ENCODE results near the gene SURF1. TPM values are rescaled to one million over a fixed set of nuclear protein-coding genes. Genes with fewer than 3 reads are reported as not detected.
"Not testable (repeated sequence)": the region's sequence is repeated elsewhere in the genome, so short reads cannot be mapped to it uniquely, and the experiment has no call there.

SURF1 gene
- total and polyA plus RNA-seq, 5 donors from 2014 or later: 41.8 to 120 (median 115) TPM

DNA sequence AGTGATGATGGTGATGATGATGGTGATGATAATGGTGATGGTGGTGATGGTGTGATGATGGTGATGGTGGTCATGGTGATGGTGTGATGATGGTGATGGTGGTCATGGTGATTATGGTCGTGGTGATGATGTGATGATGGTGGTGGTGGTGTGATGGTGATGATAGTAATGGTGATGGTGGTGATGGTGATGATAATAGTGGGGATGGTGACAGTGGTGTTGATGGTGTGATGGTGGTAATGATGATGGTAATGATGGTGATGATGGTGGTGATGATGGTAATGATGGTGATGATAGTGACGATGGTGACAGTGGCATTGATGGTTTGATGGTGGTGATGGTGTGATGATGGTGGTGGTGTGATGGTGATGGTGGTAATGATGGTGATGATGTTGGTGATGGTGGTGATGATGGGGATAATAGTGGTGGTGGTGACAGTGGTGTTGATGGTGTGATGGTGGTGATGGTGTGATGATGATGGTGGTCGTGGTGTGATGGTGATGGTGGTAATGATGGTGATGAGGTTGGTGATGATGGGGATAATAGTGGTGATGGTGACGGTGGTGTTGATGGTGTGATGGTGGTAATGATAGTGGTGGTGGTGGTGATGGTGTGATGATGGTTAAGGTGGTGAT is 26.3 kb upstream of the SURF1 start:
- H3K4me1 ChIP-seq (ENCODE audit: control insufficient read depth, insufficient read depth, low read length, poor library complexity, severe bottlenecking): no peaks in the 10 kb centered on the region
- DNase-seq: no peak
- H3K4me3 Mint-ChIP-seq: no peak overlapping the region
- no peaks in the 10 kb centered on the region for H3K36me3 Mint-ChIP-seq
- H3K9me3 ChIP-seq (ENCODE audit: control insufficient read depth in 2 of 2, low read length in 2 of 2): no peaks in the 10 kb centered on the region
- H3K27ac ChIP-seq (ENCODE audit: insufficient read depth, low read length, poor library complexity, severe bottlenecking): no peak overlapping the region
- no peaks in the 10 kb centered on the region for H3K27me3 Mint-ChIP-seq
- H3K4me1 Mint-ChIP-seq: peaks cover 0 to 2% (median 0%) of the 10 kb centered on the region in 4 donors
- no peaks in the 10 kb centered on the region for H3K9me3 Mint-ChIP-seq
- no peak overlapping the region for H3K4me3 ChIP-seq (ENCODE audit: low read depth, low read length)
- H3K27ac Mint-ChIP-seq: no peak overlapping the region
- H3K36me3 ChIP-seq (ENCODE audit: control insufficient read depth, insufficient read depth, low read length): no peaks in the 10 kb centered on the region
- no peaks in the 10 kb centered on the region for H3K27me3 ChIP-seq (ENCODE audit: control insufficient read depth, insufficient read depth, low read length)
- ATAC-seq (ENCODE audit: low read depth in 2 of 2): no peak

DNA sequence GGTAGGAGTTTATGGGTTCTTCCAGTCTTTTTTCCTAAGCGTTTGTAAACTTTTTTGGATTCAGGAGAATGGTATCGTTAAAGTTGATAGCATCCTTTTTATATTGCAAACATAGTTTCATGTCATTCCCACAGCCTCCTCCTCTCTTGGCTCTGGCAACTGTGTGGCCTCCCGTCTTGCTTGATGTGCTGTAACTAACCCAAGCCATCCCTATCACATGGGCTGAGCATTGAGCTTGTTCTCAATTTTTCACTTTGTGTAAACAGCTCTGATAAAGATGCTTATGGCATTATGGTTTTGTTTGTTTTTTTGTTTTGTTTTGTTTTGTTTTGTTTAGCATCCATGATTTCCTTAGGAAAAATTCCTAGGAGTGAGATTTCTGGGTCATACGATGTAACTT is 24.4 kb upstream of the SURF1 start:
- Histone ChIP-seq H3K27me3 (ENCODE audit: control insufficient read depth, insufficient read depth, low read length) (no peaks in the 10 kb centered on the region), H3K27ac (ENCODE audit: insufficient read depth, low read length, poor library complexity, severe bottlenecking) (no peak overlapping the region), H3K4me3 (ENCODE audit: low read depth, low read length) (no peak overlapping the region), H3K9me3 (ENCODE audit: control insufficient read depth in 2 of 2, low read length in 2 of 2) (no peaks in the 10 kb centered on the region), H3K36me3 (ENCODE audit: control insufficient read depth, insufficient read depth, low read length) (no peaks in the 10 kb centered on the region), H3K4me1 (ENCODE audit: control insufficient read depth, insufficient read depth, low read length, poor library complexity, severe bottlenecking) (peaks cover 10% of the 10 kb centered on the region)
- no peaks in the 10 kb centered on the region for H3K36me3 Mint-ChIP-seq
- no peaks in the 10 kb centered on the region for H3K27me3 Mint-ChIP-seq
- no peaks in the 10 kb centered on the region for H3K9me3 Mint-ChIP-seq
- H3K4me1 Mint-ChIP-seq: peaks cover 0 to 8% (median 2%) of the 10 kb centered on the region in 4 donors
- peak overlapping the region in 1 of 4 donors; percentile 21 for H3K4me3 Mint-ChIP-seq
- DNase-seq (no peak), ATAC-seq (ENCODE audit: low read depth in 2 of 2) (no peak)
- no peak overlapping the region for H3K27ac Mint-ChIP-seq

DNA sequence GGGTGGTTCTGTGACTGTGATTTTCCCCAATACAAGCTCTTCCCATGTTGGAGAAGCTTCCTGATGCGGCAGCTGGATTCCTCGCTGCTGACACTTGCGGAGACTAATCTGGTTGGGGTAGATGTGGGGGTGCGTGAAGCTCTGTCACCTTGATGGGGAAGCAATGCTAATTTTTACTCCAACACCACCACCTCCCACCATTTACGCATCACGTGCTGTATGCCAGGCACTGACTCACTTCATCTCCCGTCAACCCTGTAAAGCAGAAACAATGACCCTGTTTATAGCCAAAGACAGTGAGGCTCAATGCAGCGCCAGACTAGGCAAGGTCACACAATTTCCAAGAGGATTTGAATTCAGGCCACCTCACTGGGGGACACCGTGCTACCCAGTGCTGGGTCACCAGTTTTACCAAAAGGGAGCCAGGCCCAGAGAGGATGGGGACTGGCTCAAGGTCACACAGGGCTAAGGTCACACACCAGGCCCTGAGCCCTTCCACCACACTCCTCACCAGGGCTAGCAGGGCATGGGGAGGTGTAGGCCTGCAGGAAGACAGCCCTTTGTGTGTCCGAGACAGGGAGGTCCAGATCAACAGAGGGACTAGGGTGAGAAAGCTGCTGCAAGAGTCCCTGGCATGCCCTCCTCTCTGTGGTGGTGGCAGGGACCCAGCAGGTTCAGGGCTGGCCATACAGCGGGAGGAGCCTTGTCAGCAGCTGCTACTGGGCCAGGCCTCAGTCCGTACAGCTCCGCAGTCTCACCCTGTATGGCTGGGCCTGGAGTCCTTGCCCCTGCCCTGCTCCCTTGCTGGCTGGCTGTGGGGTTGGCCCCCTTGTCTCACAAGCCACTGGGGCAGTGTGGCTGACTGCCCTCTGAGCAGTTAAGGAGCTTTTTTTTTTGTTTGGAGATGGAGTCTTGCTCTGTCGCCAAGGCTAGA is 23.1 kb upstream of the SURF1 start:
- H3K27ac Mint-ChIP-seq: no peak overlapping the region
- H3K4me1 Mint-ChIP-seq: peaks cover 2 to 15% (median 9%) of the 10 kb centered on the region in 4 donors
- H3K36me3 Mint-ChIP-seq: peaks cover 3% of the 10 kb centered on the region
- ATAC-seq (ENCODE audit: low read depth in 2 of 2): no peak
- Histone ChIP-seq H3K36me3 (ENCODE audit: control insufficient read depth, insufficient read depth, low read length) (no peaks in the 10 kb centered on the region), H3K9me3 (ENCODE audit: control insufficient read depth in 2 of 2, low read length in 2 of 2) (no peaks in the 10 kb centered on the region), H3K4me1 (ENCODE audit: control insufficient read depth, insufficient read depth, low read length, poor library complexity, severe bottlenecking) (peaks cover 20% of the 10 kb centered on the region), H3K27ac (ENCODE audit: insufficient read depth, low read length, poor library complexity, severe bottlenecking) (no peak overlapping the region), H3K4me3 (ENCODE audit: low read depth, low read length) (no peak overlapping the region), H3K27me3 (ENCODE audit: control insufficient read depth, insufficient read depth, low read length) (no peaks in the 10 kb centered on the region)
- no peak for DNase-seq
- peaks cover 0 to 1% (median 0%) of the 10 kb centered on the region in 7 donors for H3K9me3 Mint-ChIP-seq
- no peaks in the 10 kb centered on the region for H3K27me3 Mint-ChIP-seq
- no peak overlapping the region for H3K4me3 Mint-ChIP-seq

DNA sequence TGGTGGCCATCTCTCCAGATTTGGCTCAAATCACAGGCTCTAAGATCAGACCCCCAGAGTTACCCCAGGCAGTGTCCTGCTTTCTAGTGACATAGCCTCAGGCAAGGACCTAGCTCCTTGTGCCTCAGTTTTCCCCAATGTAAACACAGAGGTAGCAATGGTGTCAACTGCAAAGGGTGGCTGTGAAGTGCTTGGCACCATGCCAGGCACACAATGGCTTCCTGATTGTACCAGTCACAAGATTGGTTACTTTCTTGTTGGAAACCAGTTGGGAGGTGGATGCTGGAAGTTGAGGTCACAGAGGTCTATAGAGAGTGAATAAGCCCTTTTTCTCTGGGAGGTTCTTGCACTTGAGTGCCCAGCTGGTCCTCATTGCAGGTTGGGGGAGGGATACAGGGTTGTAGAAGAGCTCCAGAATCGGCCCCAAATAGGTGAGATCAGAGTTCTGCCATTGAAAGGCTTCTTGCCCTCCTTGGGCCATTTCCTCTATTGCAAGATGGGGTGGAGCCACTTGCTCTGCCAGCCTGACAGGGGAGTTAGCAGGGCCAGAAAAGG is 22.2 kb upstream of the SURF1 start:
- Histone ChIP-seq H3K36me3 (ENCODE audit: control insufficient read depth, insufficient read depth, low read length) (no peaks in the 10 kb centered on the region), H3K4me1 (ENCODE audit: control insufficient read depth, insufficient read depth, low read length, poor library complexity, severe bottlenecking) (peaks cover 29% of the 10 kb centered on the region), H3K9me3 (ENCODE audit: control insufficient read depth in 2 of 2, low read length in 2 of 2) (no peaks in the 10 kb centered on the region), H3K27me3 (ENCODE audit: control insufficient read depth, insufficient read depth, low read length) (no peaks in the 10 kb centered on the region), H3K27ac (ENCODE audit: insufficient read depth, low read length, poor library complexity, severe bottlenecking) (no peak overlapping the region), H3K4me3 (ENCODE audit: low read depth, low read length) (no peak overlapping the region)
- H3K27me3 Mint-ChIP-seq: no peaks in the 10 kb centered on the region
- peaks cover 5 to 23% (median 9%) of the 10 kb centered on the region in 4 donors for H3K4me1 Mint-ChIP-seq
- H3K27ac Mint-ChIP-seq: peak overlapping the region in 1 of 3 donors; percentile 47
- ATAC-seq (ENCODE audit: low read depth in 2 of 2): no peak
- peaks cover 3% of the 10 kb centered on the region for H3K36me3 Mint-ChIP-seq
- no peak for DNase-seq
- H3K9me3 Mint-ChIP-seq: peaks cover 0 to 2% (median 0%) of the 10 kb centered on the region in 7 donors
- H3K4me3 Mint-ChIP-seq: peak overlapping the region; percentile 5 to 88 (median 38)

DNA sequence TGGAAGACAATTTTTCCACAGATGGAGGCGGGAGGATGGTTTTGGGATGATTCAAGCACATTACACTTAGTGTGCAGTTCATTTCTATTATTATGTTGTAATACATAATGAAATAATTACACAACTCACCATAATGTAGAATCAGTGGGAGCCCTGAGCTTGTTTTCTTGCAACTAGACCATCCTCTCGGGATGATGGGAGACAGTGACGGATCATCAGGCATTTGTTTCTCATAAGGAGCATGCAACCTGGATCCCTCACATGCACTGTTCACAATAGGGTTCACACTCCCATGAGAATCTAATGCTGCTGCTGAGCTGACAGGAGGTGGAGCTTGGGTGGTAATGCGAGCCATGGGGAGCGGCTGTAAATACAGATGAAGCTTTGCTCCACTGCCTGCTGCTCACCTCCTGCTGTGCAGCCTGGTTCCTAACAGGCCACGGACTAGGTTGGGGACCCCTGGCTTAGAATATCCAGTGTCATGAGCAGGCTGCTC is 21.5 kb upstream of the SURF1 start:
- Histone ChIP-seq H3K27me3 (ENCODE audit: control insufficient read depth, insufficient read depth, low read length) (no peaks in the 10 kb centered on the region), H3K9me3 (ENCODE audit: control insufficient read depth in 2 of 2, low read length in 2 of 2) (no peaks in the 10 kb centered on the region), H3K27ac (ENCODE audit: insufficient read depth, low read length, poor library complexity, severe bottlenecking) (no peak overlapping the region), H3K4me1 (ENCODE audit: control insufficient read depth, insufficient read depth, low read length, poor library complexity, severe bottlenecking) (peaks cover 36% of the 10 kb centered on the region), H3K4me3 (ENCODE audit: low read depth, low read length) (no peak overlapping the region), H3K36me3 (ENCODE audit: control insufficient read depth, insufficient read depth, low read length) (peaks cover 3% of the 10 kb centered on the region)
- Mint-ChIP-seq H3K4me3 (peak overlapping the region in 3 of 4 donors; percentile 52 to 88 (median 83)), H3K9me3 (peaks cover 0 to 2% (median 0%) of the 10 kb centered on the region in 7 donors), H3K27ac (peak overlapping the region in 1 of 3 donors; percentile 14), H3K4me1 (peaks cover 6 to 30% (median 10%) of the 10 kb centered on the region in 4 donors), H3K27me3 (no peaks in the 10 kb centered on the region), H3K36me3 (peaks cover 3% of the 10 kb centered on the region)
- ATAC-seq (ENCODE audit: low read depth in 2 of 2): no peak
- DNase-seq: no peak

DNA sequence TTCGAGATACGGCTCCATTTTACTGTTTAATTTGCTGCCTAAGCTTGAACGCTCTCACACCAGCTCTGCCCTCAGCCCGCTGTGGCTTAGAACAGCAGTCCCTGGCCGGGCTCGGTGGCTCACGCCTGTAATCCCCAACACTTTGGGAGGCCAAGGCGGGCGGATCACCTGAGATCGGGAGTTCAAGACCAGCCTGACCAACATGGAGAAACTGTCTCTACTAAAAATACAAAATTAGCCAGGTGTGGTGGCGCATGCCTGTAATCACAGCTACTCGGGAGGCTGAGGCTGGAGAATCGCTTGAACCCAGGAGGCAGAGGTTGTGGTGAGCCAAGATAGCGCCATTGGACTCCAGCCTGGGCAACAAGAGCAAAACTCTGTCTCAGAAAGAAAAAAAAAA is 21.0 kb upstream of the SURF1 start:
- not testable (repeated sequence) for H3K9me3 ChIP-seq (ENCODE audit: control insufficient read depth in 2 of 2, low read length in 2 of 2); DNase-seq; H3K4me3 ChIP-seq (ENCODE audit: low read depth, low read length); H3K36me3 ChIP-seq (ENCODE audit: control insufficient read depth, insufficient read depth, low read length); ATAC-seq (ENCODE audit: low read depth in 2 of 2); H3K27me3 Mint-ChIP-seq; H3K9me3 Mint-ChIP-seq; H3K27ac Mint-ChIP-seq; H3K36me3 Mint-ChIP-seq; H3K27ac ChIP-seq (ENCODE audit: insufficient read depth, low read length, poor library complexity, severe bottlenecking); H3K27me3 ChIP-seq (ENCODE audit: control insufficient read depth, insufficient read depth, low read length)
- Mint-ChIP-seq H3K4me3 (peak overlapping the region; percentile 76 to 88 (median 84)), H3K4me1 (peaks cover 6 to 35% (median 15%) of the 10 kb centered on the region in 4 donors)
- H3K4me1 ChIP-seq (ENCODE audit: control insufficient read depth, insufficient read depth, low read length, poor library complexity, severe bottlenecking): peaks cover 41% of the 10 kb centered on the region

DNA sequence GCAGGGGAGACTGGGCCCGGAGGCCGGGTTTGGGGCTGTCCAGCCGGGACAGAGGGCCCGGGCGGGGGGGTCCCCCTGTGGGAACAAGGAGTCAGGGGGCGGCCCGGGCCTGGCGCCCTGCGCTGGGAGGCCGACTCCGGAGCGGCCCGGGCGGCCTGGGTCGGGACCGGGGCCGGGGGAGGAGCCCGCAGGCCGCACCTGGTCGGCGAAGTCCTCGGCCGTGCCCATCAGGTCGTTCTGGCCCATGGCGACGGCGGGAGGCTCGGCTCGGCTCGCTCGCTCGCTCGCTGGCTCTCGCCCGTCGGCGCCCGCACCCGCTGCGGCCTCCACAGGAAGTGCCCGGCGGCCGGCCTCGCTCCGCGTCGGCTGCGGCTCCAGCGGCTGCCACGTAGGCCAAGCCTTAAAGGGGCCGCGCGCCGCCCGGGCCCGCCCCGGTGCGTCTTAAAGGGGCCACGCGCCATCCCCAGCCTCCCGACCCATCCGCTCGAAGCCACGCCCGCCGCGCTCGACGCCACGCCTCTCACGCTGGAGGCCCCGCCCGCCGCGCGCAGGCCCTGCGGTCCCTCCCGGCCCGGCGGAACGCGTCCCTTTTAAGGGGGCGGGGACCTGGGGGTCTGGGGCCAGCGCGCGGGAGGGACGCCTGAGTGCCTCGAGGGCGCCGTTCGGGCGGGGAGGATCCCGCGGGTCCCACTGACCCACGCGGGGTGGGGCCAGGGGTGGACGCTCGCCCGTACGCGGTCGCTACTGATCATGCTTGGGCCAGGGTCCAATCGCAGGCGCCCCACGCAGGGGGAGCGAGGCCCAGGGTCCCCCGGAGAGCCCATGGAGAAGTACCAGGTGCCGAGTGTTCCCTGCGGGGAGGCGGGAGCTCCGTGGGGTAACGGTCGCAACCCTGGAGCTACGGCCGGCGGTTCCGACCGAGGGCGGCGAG is 19.7 kb upstream of the SURF1 start, which contains the start of the genes STKLD1 and SURF4:
TSS of gene STKLD1 (plus strand) at position 643 of the 931 bp plus-strand sequence. CDS start at position 751, 108 bp downstream.
TSS of gene SURF4 (minus strand) at position 337 of the 931 bp plus-strand sequence. CDS start at position 246, 91 bp downstream.
- no peaks in the 10 kb centered on the region for H3K27me3 Mint-ChIP-seq
- peaks cover 3% of the 10 kb centered on the region for H3K36me3 Mint-ChIP-seq
- Histone ChIP-seq H3K9me3 (ENCODE audit: control insufficient read depth in 2 of 2, low read length in 2 of 2) (no peaks in the 10 kb centered on the region), H3K27ac (ENCODE audit: insufficient read depth, low read length, poor library complexity, severe bottlenecking) (peak within 1 kb of the TSS; percentile 95), H3K27me3 (ENCODE audit: control insufficient read depth, insufficient read depth, low read length) (no peaks in the 10 kb centered on the region), H3K4me1 (ENCODE audit: control insufficient read depth, insufficient read depth, low read length, poor library complexity, severe bottlenecking) (peaks cover 54% of the 10 kb centered on the region), H3K36me3 (ENCODE audit: control insufficient read depth, insufficient read depth, low read length) (peaks cover 4% of the 10 kb centered on the region), H3K4me3 (ENCODE audit: low read depth, low read length) (peak within 1 kb of the TSS; percentile 91)
- peaks cover 6 to 48% (median 27%) of the 10 kb centered on the region in 4 donors for H3K4me1 Mint-ChIP-seq
- H3K9me3 Mint-ChIP-seq: peaks cover 0 to 2% (median 0%) of the 10 kb centered on the region in 7 donors
- peak within 1 kb of the TSS; percentile 93 to 96 (median 95) for H3K27ac Mint-ChIP-seq
- DNase-seq (peak; percentile 89 to 96 (median 92)), ATAC-seq (ENCODE audit: low read depth in 2 of 2) (peak; percentile 87 to 90)
- H3K4me3 Mint-ChIP-seq: peak within 1 kb of the TSS; percentile 93 to 100 (median 97)

Measured in CD4-positive, CD25-positive, alpha-beta regulatory T cell (primary cell).